Activated naive CD8-positive, alpha-beta T cell treated with anti-CD3 and anti-CD28 coated beads, Interleukin-2, amount 50 U/mL, for 24 hours (primary cell): Measurements from ENCODE around the gene RRP8.

ENCODE experiments used
- ATAC-seq: fragments of 150-1000 bp; cut with Tn5 transposase; one replicate; pipeline ENCODE4 v1.10.0; 2021
- DNase-seq: peaks from one replicate; pipeline ENCODE4 v3.0.0; 2021
- H3K27ac Mint-ChIP-seq: one replicate; pipeline ENCODE4 v1.8.0; 2021; ENCODE audit warnings: mild to moderate bottlenecking, mixed read lengths
- H3K27me3 Mint-ChIP-seq: one replicate; pipeline ENCODE4 v1.8.0; 2021; ENCODE audit warnings: mixed read lengths
- H3K36me3 Mint-ChIP-seq: one replicate; pipeline ENCODE4 v1.8.0; 2021; ENCODE audit warnings: low read depth, mixed read lengths
- H3K4me1 Mint-ChIP-seq: one replicate; pipeline ENCODE4 v1.8.0; 2021; ENCODE audit warnings: mixed read lengths
- H3K4me3 Mint-ChIP-seq: one replicate; pipeline ENCODE4 v1.8.0; 2021; ENCODE audit warnings: mild to moderate bottlenecking, moderate library complexity, mixed read lengths
- H3K9me3 Mint-ChIP-seq: one replicate; pipeline ENCODE4 v1.8.0; 2021; ENCODE audit warnings: mixed read lengths

The RRP8 gene

DNA sequence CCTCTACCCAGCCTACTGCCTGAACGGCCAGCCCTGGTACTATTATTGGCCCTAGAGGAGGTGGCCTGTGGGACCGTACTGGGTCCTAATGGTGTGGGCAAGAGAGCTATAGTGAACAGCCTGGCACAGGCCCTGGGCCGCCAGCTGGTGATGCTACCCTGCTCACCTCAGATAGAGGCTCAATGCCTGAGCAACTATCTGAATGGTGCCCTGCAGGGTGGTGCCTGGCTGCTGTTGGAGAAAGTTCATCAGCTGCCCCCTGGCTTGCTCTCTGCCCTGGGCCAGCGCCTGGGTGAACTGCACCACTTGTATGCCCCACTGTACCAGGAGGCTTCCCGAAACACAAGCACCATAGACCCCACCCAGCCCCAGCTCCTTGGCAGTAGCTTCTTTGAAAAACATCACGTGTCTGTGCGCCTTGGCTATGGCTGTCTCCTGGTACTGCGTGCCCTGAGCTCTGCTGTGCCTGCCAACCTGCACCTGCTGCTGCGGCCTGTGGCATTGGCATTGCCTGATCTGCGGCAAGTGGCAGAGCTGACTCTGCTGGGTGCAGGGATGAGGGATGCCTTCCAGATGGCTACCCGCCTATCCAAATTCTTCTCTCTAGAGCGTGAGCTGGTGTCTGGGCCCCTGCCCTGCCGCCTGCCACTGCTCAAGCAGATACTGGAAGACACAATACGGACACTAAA is 57.4 kb downstream of the RRP8 start:
- no peaks in the 10 kb centered on the region for H3K9me3 Mint-ChIP-seq
- H3K4me1 Mint-ChIP-seq = no peaks in the 10 kb centered on the region
- H3K27me3 Mint-ChIP-seq = no peaks in the 10 kb centered on the region
- ATAC-seq = no peak
- H3K36me3 Mint-ChIP-seq = peaks cover 4% of the 10 kb centered on the region
- H3K27ac Mint-ChIP-seq = no peak overlapping the region
- H3K4me3 Mint-ChIP-seq = no peak overlapping the region
- DNase-seq = no peak
